Measurements from ENCODE around the gene SYNJ2.

GRCh38 chr6:158046201-158047126 lies 64.8 kb downstream of the SYNJ2 start:
- TF ChIP-seq, protein P1, sequence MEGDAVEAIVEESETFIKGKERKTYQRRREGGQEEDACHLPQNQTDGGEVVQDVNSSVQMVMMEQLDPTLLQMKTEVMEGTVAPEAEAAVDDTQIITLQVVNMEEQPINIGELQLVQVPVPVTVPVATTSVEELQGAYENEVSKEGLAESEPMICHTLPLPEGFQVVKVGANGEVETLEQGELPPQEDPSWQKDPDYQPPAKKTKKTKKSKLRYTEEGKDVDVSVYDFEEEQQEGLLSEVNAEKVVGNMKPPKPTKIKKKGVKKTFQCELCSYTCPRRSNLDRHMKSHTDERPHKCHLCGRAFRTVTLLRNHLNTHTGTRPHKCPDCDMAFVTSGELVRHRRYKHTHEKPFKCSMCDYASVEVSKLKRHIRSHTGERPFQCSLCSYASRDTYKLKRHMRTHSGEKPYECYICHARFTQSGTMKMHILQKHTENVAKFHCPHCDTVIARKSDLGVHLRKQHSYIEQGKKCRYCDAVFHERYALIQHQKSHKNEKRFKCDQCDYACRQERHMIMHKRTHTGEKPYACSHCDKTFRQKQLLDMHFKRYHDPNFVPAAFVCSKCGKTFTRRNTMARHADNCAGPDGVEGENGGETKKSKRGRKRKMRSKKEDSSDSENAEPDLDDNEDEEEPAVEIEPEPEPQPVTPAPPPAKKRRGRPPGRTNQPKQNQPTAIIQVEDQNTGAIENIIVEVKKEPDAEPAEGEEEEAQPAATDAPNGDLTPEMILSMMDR (IDR thresholded peaks at IDR 0.05; ENCODE audit: low read depth, low read length) = no peak
- no peak for TF ChIP-seq EZH2phosphoT487 (IDR thresholded peaks at IDR 0.05; ENCODE audit: low read depth)
